Testis (tissue), 5 donors: ENCODE measurements around the gene LRP2. TPM values are rescaled to one million over a fixed set of nuclear protein-coding genes. Genes with fewer than 3 reads are reported as not detected.
"Not testable (repeated sequence)": the region's sequence is repeated elsewhere in the genome, so short reads cannot be mapped to it uniquely, and the experiment has no call there.

Experiments
- DNase-seq: peaks from one replicate; pipeline ENCODE4 v3.0.0-alpha.2; 2019
- H3K27ac ChIP-seq, 2 donors: fragments of 200-600 bp; sonication (generic); one replicate each; pipeline ENCODE4 v1.5.1; 2019
- H3K27me3 ChIP-seq: fragments of 200-600 bp; sonication (generic); one replicate; pipeline ENCODE4 v1.5.1; 2019
- H3K36me3 ChIP-seq: fragments of 200-600 bp; sonication (generic); one replicate; pipeline ENCODE4 v1.5.1; 2017; ENCODE audit warnings: low read depth; ENCODE audit errors: missing control alignments
- H3K4me1 ChIP-seq: fragments of 200-600 bp; sonication (generic); one replicate; pipeline ENCODE4 v1.5.1; 2019
- H3K4me3 ChIP-seq, 2 donors: fragments of 200-600 bp; sonication (generic); one replicate each; pipeline ENCODE4 v1.5.1; 2017 to 2019
- H3K9me3 ChIP-seq: fragments of 200-600 bp; sonication (generic); one replicate; pipeline ENCODE4 v1.5.1; 2017
- CTCF ChIP-seq, 3 experiments: fragments of 450-650 bp in 2 of 3; fragments of 200-600 bp in 1 of 3; sonication (generic) in 1 of 3; IDR thresholded peaks; one replicate each; pipeline ENCODE4 v1.5.1; 2016 to 2019; ENCODE audit warnings: antibody characterized with exemption in 3 of 3, mild to moderate bottlenecking in 2 of 3, moderate library complexity in 1 of 3
- POLR2A ChIP-seq: fragments of 450-650 bp; IDR thresholded peaks from one replicate; pipeline ENCODE4 v1.6.1; 2017; ENCODE audit warnings: antibody characterized with exemption, mild to moderate bottlenecking, moderate library complexity
- whole genome bisulfite sequencing, 2 donors: methylation state at CpG; one replicate each; pipeline ENCODE4 v1.1.5; 2018; 5-methylcytosine and 5-hydroxymethylcytosine counted together
- intact Hi-C: fragments of 100-400 bp; cut with DNase I; formaldehyde crosslinking; loops from one replicate; pipeline ENCODE4 v1.15.1; 2023; ENCODE audit warnings: low total_unique reads
- long read RNA-seq, 2 donors: transcript quantifications; one replicate each; lab custom pipeline, GENCODE V29; 2026
- polyA plus RNA-seq: library from polyadenylated mRNA; stranded (reverse); fragments of 350-450 nt; fragmentation: Illumina TruSeq; extraction: RNeasy Lipid Tissue Mini Kit (QIAGEN cat#74804); gene quantifications from one replicate; pipeline ENCODE4 v1.2.3, GENCODE V29; 2014; ENCODE audit warnings: low read depth, low replicate concordance; ENCODE audit not compliant: insufficient read depth
- total RNA-seq, 2 donors: library from RNA; depleted of rRNA; stranded (reverse); fragments of >200 nt; gene quantifications; one replicate each; pipeline ENCODE4 v1.2.3, GENCODE V29; 2016

LRP2 gene
- 1 to 10 TPM; 4.1 to 9.3 TPM for total RNA-seq
- polyA plus RNA-seq: 3.0 TPM
- long read RNA-seq, donor 1: 0 reads
- long read RNA-seq, donor 2: 0 reads

GRCh38 chr2:169362118-169362893, at the start of gene LRP2:
Gene LRP2 (minus strand): TSS chr2:169362534. CDS start chr2:169362399, 135 bp downstream.
- Histone ChIP-seq H3K27me3 (no peaks in the 10 kb centered on the region), H3K36me3 (no peaks in the 10 kb centered on the region), H3K27ac (no peak within 1 kb of the TSS), H3K9me3 (no peaks in the 10 kb centered on the region), H3K4me1 (peaks cover 25% of the 10 kb centered on the region), H3K4me3 (peak within 1 kb of the TSS; percentile 13 to 61)
- TF ChIP-seq CTCF (IDR thresholded peaks at IDR 0.05) (no peak), POLR2A (no peak)
- WGBS, 2 donors: 1% methylated on average over 18 to 54 of the region's 75 CpGs
- intact Hi-C loops: no loop called here
- DNase-seq: peak; percentile 24

GRCh38 chr2:169406891-169407290, 44.6 kb upstream of the LRP2 start:
- Histone ChIP-seq H3K4me1 (no peaks in the 10 kb centered on the region), H3K27me3 (no peaks in the 10 kb centered on the region), H3K36me3 (no peaks in the 10 kb centered on the region), H3K27ac (no peak overlapping the region), H3K9me3 (no peaks in the 10 kb centered on the region), H3K4me3 (no peak overlapping the region)
- intact Hi-C loops: no loop called here
- WGBS, 2 donors: 87 to 91% methylated on average over 3 of the region's 3 CpGs
- DNase-seq: no peak
- no peak for TF ChIP-seq CTCF (IDR thresholded peaks at IDR 0.05)
- no peak for TF ChIP-seq POLR2A

- H3K27ac ChIP-seq, intact Hi-C loops, H3K4me1 ChIP-seq, H3K9me3 ChIP-seq, H3K36me3 ChIP-seq, H3K4me3 ChIP-seq, DNase-seq, H3K27me3 ChIP-seq: not testable (repeated sequence)
- WGBS, 2 donors: 93 to 94% methylated on average over 11 to 13 of the region's 13 CpGs
Measured at GRCh38 chr2:169399491-169399890, 37.2 kb upstream of the LRP2 start.

GRCh38 chr2:169397697-169398096, 35.4 kb upstream of the LRP2 start:
- no peaks in the 10 kb centered on the region for H3K9me3 ChIP-seq
- 57 to 72% methylated on average over 2 of the region's 2 CpGs for WGBS, 2 donors

More at GRCh38 chr2:169397697-169398096, 35.4 kb upstream of the LRP2 start:
- Histone ChIP-seq H3K4me3 (no peak overlapping the region), H3K36me3 (no peaks in the 10 kb centered on the region), H3K27ac (no peak overlapping the region), H3K27me3 (no peaks in the 10 kb centered on the region), H3K4me1 (no peaks in the 10 kb centered on the region)
- DNase-seq: no peak
- intact Hi-C loops: no loop called here
- no peak for TF ChIP-seq POLR2A
- TF ChIP-seq CTCF (IDR thresholded peaks at IDR 0.05): peak in 1 of 3 experiments; percentile 20
